Measurements from ENCODE around the gene PJA1.

DNA sequence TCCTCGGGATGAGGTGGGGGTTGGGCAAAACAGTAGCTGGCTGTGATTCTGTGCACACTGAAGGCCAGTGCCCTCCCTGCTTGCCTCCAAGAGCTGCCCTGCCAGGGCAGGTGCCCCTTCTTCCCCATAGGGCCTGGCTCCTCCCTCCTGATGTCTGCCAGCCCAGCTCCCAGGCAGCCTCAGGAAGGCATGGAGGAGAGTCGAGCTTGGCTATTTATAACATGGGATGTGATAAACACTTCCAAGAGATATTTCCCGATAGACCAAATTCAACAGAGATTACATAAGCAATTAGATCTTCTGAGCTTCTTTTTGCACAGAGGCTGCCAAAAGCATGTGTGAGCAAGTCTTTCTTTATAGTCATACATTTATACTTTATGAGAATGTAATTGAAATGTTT is 45.3 kb upstream of the PJA1 start:
- TF ChIP-seq ZBTB11 (tag by site-specific recombination; conservative IDR thresholded peaks at IDR 0.05; ENCODE audit: low read depth) (no peak), ZNF133 (tag by site-specific recombination; IDR thresholded peaks at IDR 0.05) (no peak), MZF1 (tag by site-specific recombination; IDR thresholded peaks at IDR 0.05; ENCODE audit: borderline replicate concordance) (no peak), ZNF214 (tag by site-specific recombination; IDR thresholded peaks at IDR 0.05; ENCODE audit: borderline replicate concordance) (no peak), ZNF2 (tag by site-specific recombination; IDR thresholded peaks at IDR 0.05) (no peak), ZNF146 (tag by site-specific recombination; IDR thresholded peaks at IDR 0.05) (no peak), ZEB2 (tag by site-specific recombination; IDR thresholded peaks at IDR 0.05) (no peak)
- TF ChIP-seq, protein P1, sequence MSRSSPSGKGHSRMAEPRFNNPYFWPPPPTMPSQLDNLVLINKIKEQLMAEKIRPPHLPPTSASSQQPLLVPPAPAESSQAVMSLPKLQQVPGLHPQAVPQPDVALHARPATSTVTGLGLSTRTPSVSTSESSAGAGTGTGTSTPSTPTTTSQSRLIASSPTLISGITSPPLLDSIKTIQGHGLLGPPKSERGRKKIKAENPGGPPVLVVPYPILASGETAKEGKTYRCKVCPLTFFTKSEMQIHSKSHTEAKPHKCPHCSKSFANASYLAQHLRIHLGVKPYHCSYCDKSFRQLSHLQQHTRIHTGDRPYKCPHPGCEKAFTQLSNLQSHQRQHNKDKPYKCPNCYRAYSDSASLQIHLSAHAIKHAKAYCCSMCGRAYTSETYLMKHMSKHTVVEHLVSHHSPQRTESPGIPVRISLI (tag by site-specific recombination; IDR thresholded peaks at IDR 0.05) = no peak
- TF ChIP-seq, protein P2, sequence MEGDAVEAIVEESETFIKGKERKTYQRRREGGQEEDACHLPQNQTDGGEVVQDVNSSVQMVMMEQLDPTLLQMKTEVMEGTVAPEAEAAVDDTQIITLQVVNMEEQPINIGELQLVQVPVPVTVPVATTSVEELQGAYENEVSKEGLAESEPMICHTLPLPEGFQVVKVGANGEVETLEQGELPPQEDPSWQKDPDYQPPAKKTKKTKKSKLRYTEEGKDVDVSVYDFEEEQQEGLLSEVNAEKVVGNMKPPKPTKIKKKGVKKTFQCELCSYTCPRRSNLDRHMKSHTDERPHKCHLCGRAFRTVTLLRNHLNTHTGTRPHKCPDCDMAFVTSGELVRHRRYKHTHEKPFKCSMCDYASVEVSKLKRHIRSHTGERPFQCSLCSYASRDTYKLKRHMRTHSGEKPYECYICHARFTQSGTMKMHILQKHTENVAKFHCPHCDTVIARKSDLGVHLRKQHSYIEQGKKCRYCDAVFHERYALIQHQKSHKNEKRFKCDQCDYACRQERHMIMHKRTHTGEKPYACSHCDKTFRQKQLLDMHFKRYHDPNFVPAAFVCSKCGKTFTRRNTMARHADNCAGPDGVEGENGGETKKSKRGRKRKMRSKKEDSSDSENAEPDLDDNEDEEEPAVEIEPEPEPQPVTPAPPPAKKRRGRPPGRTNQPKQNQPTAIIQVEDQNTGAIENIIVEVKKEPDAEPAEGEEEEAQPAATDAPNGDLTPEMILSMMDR (tag by site-specific recombination; IDR thresholded peaks at IDR 0.05) = no peak
- TF ChIP-seq, protein P3, sequence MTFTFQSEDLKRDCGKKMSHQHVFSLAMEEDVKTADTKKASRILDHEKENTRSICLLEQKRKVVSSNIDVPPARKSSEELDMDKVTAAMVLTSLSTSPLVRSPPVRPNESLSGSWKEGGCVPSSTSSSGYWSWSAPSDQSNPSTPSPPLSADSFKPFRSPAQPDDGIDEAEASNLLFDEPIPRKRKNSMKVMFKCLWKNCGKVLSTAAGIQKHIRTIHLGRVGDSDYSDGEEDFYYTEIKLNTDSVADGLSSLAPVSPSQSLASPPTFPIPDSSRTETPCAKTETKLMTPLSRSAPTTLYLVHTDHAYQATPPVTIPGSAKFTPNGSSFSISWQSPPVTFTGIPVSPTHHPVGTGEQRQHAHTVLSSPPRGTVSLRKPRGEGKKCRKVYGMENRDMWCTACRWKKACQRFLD (tag by site-specific recombination; IDR thresholded peaks at IDR 0.05) = no peak
- TF ChIP-seq, protein P4, sequence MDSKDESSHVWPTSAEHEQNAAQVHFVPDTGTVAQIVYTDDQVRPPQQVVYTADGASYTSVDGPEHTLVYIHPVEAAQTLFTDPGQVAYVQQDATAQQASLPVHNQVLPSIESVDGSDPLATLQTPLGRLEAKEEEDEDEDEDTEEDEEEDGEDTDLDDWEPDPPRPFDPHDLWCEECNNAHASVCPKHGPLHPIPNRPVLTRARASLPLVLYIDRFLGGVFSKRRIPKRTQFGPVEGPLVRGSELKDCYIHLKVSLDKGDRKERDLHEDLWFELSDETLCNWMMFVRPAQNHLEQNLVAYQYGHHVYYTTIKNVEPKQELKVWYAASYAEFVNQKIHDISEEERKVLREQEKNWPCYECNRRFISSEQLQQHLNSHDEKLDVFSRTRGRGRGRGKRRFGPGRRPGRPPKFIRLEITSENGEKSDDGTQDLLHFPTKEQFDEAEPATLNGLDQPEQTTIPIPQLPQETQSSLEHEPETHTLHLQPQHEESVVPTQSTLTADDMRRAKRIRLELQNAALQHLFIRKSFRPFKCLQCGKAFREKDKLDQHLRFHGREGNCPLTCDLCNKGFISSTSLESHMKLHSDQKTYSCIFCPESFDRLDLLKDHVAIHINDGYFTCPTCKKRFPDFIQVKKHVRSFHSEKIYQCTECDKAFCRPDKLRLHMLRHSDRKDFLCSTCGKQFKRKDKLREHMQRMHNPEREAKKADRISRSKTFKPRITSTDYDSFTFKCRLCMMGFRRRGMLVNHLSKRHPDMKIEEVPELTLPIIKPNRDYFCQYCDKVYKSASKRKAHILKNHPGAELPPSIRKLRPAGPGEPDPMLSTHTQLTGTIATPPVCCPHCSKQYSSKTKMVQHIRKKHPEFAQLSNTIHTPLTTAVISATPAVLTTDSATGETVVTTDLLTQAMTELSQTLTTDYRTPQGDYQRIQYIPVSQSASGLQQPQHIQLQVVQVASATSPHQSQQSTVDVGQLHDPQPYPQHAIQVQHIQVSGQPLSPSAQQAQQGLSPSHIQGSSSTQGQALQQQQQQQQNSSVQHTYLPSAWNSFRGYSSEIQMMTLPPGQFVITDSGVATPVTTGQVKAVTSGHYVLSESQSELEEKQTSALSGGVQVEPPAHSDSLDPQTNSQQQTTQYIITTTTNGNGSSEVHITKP (tag by site-specific recombination; IDR thresholded peaks at IDR 0.05) = no peak
